Activated CD8-positive, alpha-beta memory T cell treated with anti-CD3 and anti-CD28 coated beads, Interleukin-2, amount 10 ng/mL, durations not matched to agents 7 days and 5 days (primary cell): Measurements from ENCODE around the gene ST6GALNAC3. TPM values are rescaled to one million over a fixed set of nuclear protein-coding genes. Genes with fewer than 3 reads are reported as not detected.

Source experiments
- ATAC-seq: fragments of 150-1000 bp; cut with Tn5 transposase; one replicate; pipeline ENCODE4 v1.10.0; 2021; ENCODE audit warnings: moderate library complexity
- CTCF ChIA-PET: fragments of 350-600 bp; sonication (Branson Sonifier 250); formaldehyde crosslinking; loops from one replicate; lab custom pipeline; 2021; ENCODE audit warnings: antibody characterized with exemption; lab: Charles Lee
- DNase-seq: peaks from one replicate; pipeline ENCODE4 v3.0.0-alpha.2; 2020
- H3K27ac Mint-ChIP-seq: one replicate; pipeline ENCODE4 v1.8.0; 2021; ENCODE audit warnings: mild to moderate bottlenecking, mixed read lengths
- H3K27me3 Mint-ChIP-seq: one replicate; pipeline ENCODE4 v1.8.0; 2021; ENCODE audit warnings: mixed read lengths
- H3K36me3 Mint-ChIP-seq: one replicate; pipeline ENCODE4 v1.8.0; 2021; ENCODE audit warnings: mild to moderate bottlenecking, mixed read lengths
- H3K4me1 Mint-ChIP-seq: one replicate; pipeline ENCODE4 v1.8.0; 2021; ENCODE audit warnings: mixed read lengths
- H3K4me3 Mint-ChIP-seq: one replicate; pipeline ENCODE4 v1.8.0; 2021; ENCODE audit warnings: mild to moderate bottlenecking, moderate library complexity, mixed read lengths
- H3K9me3 Mint-ChIP-seq: one replicate; pipeline ENCODE4 v1.8.0; 2022; ENCODE audit warnings: low read depth, mixed read lengths
- total RNA-seq, 2 experiments: library from RNA; stranded (reverse); gene quantifications; one replicate each; pipeline ENCODE4 v1.2.3, GENCODE V29; 2021

ST6GALNAC3 gene
- total RNA-seq, 2 experiments from 2014 or later: 0.26 to 0.88 TPM

DNA sequence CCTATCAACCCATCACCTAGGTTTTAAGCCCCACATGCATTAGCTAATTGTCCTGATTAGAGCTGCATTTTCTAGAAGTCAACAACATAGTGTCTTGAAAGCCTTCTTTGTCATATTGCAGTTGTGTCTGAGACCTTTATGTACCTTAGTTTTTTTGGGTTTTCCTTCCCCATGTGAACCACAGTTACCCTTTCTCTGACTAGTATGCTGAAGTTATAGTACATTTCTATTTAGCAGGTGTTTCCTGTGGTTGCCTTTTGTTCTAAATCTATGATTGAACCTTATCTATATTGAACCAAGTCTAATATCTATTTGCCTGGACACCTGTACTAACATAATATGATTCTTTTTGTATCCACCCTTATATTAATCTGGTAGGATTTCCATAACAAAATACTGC lies 135.6 kb downstream of the ST6GALNAC3 start:
- no peak overlapping the region for H3K4me3 Mint-ChIP-seq
- no peaks in the 10 kb centered on the region for H3K4me1 Mint-ChIP-seq
- H3K36me3 Mint-ChIP-seq: no peaks in the 10 kb centered on the region
- H3K9me3 Mint-ChIP-seq: no peaks in the 10 kb centered on the region
- no peak for DNase-seq
- H3K27me3 Mint-ChIP-seq: no peaks in the 10 kb centered on the region
- CTCF ChIA-PET: no interaction called here
- H3K27ac Mint-ChIP-seq: no peak overlapping the region
- no peak for ATAC-seq

- no peak overlapping the region for H3K4me3 Mint-ChIP-seq
- ATAC-seq (no peak), DNase-seq (no peak)
- peaks cover 2% of the 10 kb centered on the region for H3K27me3 Mint-ChIP-seq
- H3K36me3 Mint-ChIP-seq: no peaks in the 10 kb centered on the region
- CTCF ChIA-PET: no interaction called here
- H3K27ac Mint-ChIP-seq: no peak overlapping the region
- H3K4me1 Mint-ChIP-seq: no peaks in the 10 kb centered on the region
- H3K9me3 Mint-ChIP-seq: no peaks in the 10 kb centered on the region
Observed at GRCh38 chr1:76218888-76219287, 144.3 kb downstream of the ST6GALNAC3 start.

DNA sequence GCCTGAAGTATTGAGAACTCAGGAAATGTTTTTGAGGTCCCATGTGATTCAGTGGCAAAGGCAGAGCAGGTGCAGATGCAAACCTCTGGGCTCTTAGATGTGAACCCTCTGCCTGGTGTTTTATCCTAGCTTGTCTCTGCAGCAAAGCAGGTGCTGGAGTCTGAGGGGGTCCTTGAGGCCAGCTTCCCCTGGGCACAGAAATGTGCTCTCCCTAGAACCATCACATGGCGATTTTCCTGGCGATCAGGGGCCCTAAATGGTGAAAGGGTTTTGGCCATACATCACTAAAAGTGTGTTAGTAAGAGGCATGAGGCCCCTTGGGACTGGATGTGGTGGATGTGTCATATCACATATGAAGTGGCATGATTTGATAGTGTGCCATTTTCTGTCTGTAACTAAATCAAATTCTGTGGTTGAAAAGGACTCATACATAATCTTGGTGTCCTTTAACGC lies 144.8 kb downstream of the ST6GALNAC3 start:
- H3K9me3 Mint-ChIP-seq: no peaks in the 10 kb centered on the region
- H3K36me3 Mint-ChIP-seq: no peaks in the 10 kb centered on the region
- no peak overlapping the region for H3K27ac Mint-ChIP-seq
- DNase-seq (no peak), ATAC-seq (no peak)
- no peak overlapping the region for H3K4me3 Mint-ChIP-seq
- CTCF ChIA-PET: no interaction called here
- peaks cover 2% of the 10 kb centered on the region for H3K27me3 Mint-ChIP-seq
- no peaks in the 10 kb centered on the region for H3K4me1 Mint-ChIP-seq

GRCh38 chr1:76224752-76225151 lies 150.2 kb downstream of the ST6GALNAC3 start:
- CTCF ChIA-PET: no interaction called here
- no peaks in the 10 kb centered on the region for H3K36me3 Mint-ChIP-seq
- H3K4me3 Mint-ChIP-seq: no peak overlapping the region
- H3K4me1 Mint-ChIP-seq: no peaks in the 10 kb centered on the region
- ATAC-seq: no peak
- no peak overlapping the region for H3K27ac Mint-ChIP-seq
- DNase-seq: no peak
- H3K27me3 Mint-ChIP-seq: no peaks in the 10 kb centered on the region
- no peaks in the 10 kb centered on the region for H3K9me3 Mint-ChIP-seq

GRCh38 chr1:76225526-76225925 lies 151.0 kb downstream of the ST6GALNAC3 start:
- CTCF ChIA-PET: no interaction called here

DNA sequence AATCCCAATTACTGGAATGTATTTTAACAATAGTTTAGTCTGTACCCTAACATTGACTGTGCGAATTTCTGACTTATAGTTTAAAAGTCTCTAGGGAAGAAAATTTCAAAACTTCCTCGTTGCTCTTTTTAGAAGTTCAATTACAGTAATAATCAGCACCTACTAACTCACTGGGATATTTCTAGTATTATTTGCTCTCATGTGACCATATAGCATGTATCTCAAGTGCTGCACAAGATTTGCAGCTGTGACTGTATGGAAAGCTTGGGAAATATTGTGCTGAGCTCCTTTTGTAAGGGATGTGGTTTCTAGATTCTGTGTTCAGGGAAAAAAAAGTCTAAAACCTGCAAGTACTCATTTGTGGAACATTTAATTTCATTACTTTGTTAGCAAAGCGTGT lies 153.1 kb downstream of the ST6GALNAC3 start:
- H3K9me3 Mint-ChIP-seq: no peaks in the 10 kb centered on the region
- no peaks in the 10 kb centered on the region for H3K36me3 Mint-ChIP-seq
- H3K4me3 Mint-ChIP-seq: no peak overlapping the region
- ATAC-seq: no peak
- H3K4me1 Mint-ChIP-seq: no peaks in the 10 kb centered on the region
- H3K27me3 Mint-ChIP-seq: no peaks in the 10 kb centered on the region
- no peak overlapping the region for H3K27ac Mint-ChIP-seq
- DNase-seq: no peak
- CTCF ChIA-PET: no interaction called here

More at GRCh38 chr1:76225526-76225925, 151.0 kb downstream of the ST6GALNAC3 start:
- Mint-ChIP-seq H3K4me3 (no peak overlapping the region), H3K36me3 (no peaks in the 10 kb centered on the region), H3K4me1 (no peaks in the 10 kb centered on the region), H3K27me3 (no peaks in the 10 kb centered on the region), H3K9me3 (no peaks in the 10 kb centered on the region), H3K27ac (no peak overlapping the region)
- no peak for ATAC-seq
- no peak for DNase-seq

DNA sequence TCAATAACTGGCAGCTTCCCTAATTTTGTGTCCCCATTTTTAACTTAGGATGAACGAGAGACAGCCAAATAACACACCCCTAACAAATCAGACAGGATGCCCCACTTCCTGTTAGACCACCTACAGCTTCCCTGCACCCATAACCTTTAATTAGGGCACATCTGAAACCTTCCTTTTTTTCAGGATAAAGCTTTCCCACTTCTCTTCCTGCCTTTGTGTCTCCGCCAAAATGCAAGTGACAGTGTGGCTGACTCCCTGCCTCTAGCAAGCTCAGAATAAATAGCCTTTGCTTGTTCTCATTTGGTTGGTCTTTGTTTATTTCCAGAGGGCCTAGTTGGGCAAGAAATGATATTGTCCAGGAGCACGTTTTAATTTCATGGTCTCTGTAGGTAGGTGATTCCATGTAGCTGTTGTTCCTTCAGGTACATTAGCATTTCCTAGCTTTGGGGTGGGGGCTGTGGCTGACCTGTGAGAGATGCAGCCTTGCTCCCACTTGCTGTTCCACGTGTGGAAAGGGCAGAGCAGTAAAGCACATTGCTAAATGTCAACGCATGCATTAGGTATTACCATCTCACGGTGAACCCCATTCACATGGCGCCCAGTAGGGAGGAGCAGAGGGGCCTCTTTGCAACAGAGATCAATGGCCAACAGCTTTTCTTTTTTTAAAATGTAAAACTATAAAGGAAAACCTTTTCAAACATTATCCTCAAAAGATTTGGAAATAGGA lies 154.9 kb downstream of the ST6GALNAC3 start:
- Mint-ChIP-seq H3K36me3 (no peaks in the 10 kb centered on the region), H3K9me3 (no peaks in the 10 kb centered on the region), H3K27ac (no peak overlapping the region), H3K4me3 (no peak overlapping the region), H3K4me1 (no peaks in the 10 kb centered on the region), H3K27me3 (no peaks in the 10 kb centered on the region)
- ATAC-seq (no peak), DNase-seq (no peak)
- CTCF ChIA-PET: no interaction called here

DNA sequence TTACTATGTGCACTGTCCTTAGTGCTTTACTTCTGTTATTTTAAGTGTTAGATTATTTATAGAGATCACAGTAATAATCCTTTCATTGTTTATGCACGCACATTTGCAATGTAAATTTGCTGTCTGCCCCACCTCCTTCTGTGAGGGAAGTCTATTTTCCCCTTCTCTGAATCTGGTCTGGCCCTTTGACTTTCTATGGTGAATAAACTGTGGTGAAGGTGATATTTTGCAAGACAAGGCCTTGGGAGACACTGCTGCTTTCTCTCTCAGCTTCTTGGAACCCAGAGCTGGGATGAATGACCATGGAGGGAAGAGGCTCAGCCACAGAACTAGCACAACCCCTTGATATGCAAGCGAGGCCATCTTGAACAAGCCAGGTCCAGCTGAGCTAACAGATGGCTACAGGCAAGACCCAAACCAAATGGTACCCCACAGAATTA lies 156.3 kb downstream of the ST6GALNAC3 start:
- H3K36me3 Mint-ChIP-seq: no peaks in the 10 kb centered on the region
- no peaks in the 10 kb centered on the region for H3K9me3 Mint-ChIP-seq
- CTCF ChIA-PET: no interaction called here
- DNase-seq (no peak), ATAC-seq (no peak)
- no peaks in the 10 kb centered on the region for H3K27me3 Mint-ChIP-seq
- H3K27ac Mint-ChIP-seq: no peak overlapping the region
- no peak overlapping the region for H3K4me3 Mint-ChIP-seq
- H3K4me1 Mint-ChIP-seq: no peaks in the 10 kb centered on the region

DNA sequence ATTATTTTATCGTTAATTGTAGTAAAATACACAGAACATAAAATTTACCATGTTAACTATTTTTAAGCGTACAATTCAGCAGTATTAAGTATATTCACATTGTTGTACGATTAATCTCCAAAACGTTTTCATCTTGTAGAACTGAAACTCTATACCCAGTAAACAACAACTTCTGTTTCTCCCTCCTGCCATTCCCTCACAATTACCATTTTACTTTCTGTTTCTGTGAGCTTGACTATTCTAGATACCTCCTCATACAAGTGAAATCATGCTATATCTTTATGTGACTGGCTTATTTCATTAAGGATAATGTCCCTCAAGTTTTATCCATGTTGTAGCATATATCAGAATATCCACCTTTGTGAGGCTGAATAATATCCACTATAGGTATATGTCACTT lies 156.8 kb downstream of the ST6GALNAC3 start:
- no peak for DNase-seq
- no peaks in the 10 kb centered on the region for H3K9me3 Mint-ChIP-seq
- H3K4me3 Mint-ChIP-seq: no peak overlapping the region
- H3K27ac Mint-ChIP-seq: no peak overlapping the region
- ATAC-seq: no peak
- CTCF ChIA-PET: no interaction called here
- no peaks in the 10 kb centered on the region for H3K36me3 Mint-ChIP-seq
- no peaks in the 10 kb centered on the region for H3K4me1 Mint-ChIP-seq
- no peaks in the 10 kb centered on the region for H3K27me3 Mint-ChIP-seq

DNA sequence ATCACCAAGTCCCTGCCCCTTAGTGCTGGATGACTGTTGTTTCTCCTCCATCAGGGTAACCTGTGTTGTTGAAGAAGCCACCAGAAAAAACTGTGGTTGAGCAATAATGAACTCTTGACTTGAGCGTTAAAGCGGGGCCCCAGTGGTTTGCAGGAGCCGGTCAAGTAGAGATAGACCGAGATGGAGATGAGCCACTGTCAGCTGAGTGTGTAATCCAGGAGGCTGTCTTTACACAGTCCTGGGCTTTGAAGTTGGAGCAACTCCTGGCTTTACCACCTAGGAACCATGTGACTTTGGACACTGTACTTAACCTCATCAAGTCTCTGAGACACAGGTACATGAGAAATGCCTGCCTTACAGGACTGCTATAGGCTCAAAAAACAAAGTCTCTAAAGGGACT lies 158.1 kb downstream of the ST6GALNAC3 start:
- ATAC-seq (no peak), DNase-seq (no peak)
- Mint-ChIP-seq H3K4me3 (no peak overlapping the region), H3K27ac (no peak overlapping the region), H3K4me1 (no peaks in the 10 kb centered on the region), H3K36me3 (no peaks in the 10 kb centered on the region), H3K27me3 (no peaks in the 10 kb centered on the region), H3K9me3 (no peaks in the 10 kb centered on the region)
- CTCF ChIA-PET: no interaction called here

- Mint-ChIP-seq H3K27me3 (no peaks in the 10 kb centered on the region), H3K9me3 (no peaks in the 10 kb centered on the region), H3K4me3 (no peak overlapping the region), H3K4me1 (no peaks in the 10 kb centered on the region), H3K27ac (no peak overlapping the region), H3K36me3 (no peaks in the 10 kb centered on the region)
- DNase-seq (no peak), ATAC-seq (no peak)
- CTCF ChIA-PET: no interaction called here
Observed at GRCh38 chr1:76234061-76234460, 159.5 kb downstream of the ST6GALNAC3 start.

DNA sequence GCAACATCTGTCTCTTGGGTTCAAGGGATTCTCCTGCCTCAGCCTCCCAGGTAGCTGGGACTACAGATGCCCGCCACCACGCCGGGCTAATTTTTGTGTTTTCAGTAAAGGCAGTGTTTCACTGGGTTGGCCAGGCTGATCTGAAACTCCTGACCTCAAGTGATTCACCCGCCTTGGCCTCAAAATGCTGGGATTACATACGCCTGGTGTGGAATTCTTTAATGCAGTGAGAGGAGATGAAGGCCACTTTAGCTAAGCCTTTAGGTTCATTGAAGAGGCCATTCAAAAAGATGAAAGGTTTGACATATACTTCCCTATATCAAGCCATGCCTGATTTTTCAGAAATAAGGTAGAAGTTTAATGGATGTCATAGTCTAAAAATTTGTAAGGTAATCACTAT lies 162.7 kb downstream of the ST6GALNAC3 start:
- Mint-ChIP-seq H3K4me3 (no peak overlapping the region), H3K9me3 (no peaks in the 10 kb centered on the region), H3K4me1 (no peaks in the 10 kb centered on the region), H3K27ac (no peak overlapping the region), H3K36me3 (no peaks in the 10 kb centered on the region), H3K27me3 (no peaks in the 10 kb centered on the region)
- CTCF ChIA-PET: no interaction called here
- no peak for ATAC-seq
- DNase-seq: no peak

DNA sequence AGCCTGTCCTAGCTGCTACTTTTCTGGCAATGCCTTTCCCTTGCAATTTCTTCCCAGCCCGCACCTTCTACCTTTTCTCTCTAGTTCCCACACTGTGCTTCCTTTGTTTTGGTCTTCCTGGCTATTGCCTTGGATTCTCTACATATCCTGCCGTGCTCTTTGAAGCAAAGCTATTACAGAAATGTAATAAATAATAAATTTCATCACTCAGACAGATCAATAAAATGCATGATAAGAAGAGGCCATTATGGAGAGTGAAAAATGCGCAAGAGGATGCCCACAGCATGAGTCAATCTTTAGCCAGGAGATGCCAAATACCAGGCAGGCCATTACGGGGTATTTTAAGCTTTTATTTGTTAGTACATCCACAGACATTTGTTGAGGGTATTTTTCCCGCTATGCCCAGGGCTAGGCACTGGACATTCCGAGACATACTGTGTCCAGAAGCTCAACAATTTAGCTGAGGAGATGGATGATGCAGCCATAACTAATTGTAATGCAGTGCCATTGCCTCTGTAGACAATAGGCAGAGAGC lies 163.6 kb downstream of the ST6GALNAC3 start:
- ATAC-seq: no peak
- Mint-ChIP-seq H3K4me3 (no peak overlapping the region), H3K9me3 (no peaks in the 10 kb centered on the region), H3K27ac (no peak overlapping the region), H3K36me3 (no peaks in the 10 kb centered on the region), H3K4me1 (no peaks in the 10 kb centered on the region), H3K27me3 (no peaks in the 10 kb centered on the region)
- DNase-seq: no peak
- CTCF ChIA-PET: no interaction called here

DNA sequence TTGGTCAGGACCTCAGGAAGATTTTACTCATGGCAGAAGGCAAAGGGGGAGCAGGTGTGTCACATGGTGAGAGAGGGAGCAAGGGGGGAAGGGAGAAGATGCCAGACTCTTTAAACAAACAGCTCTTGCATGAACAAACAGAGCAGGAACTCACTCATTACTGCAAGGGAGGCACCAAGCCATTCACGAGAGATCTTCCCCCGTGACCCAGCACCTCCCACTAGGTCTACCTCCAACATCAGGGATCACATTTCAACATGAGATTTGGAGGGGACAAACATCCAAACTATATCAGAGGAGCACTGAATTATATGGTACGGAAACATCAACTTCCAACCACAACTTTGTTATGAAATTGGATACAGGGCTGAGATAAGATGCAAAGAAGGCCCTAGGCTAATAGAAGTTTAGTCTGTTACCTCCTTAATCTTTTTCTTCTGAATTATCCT lies 164.9 kb downstream of the ST6GALNAC3 start:
- no peak overlapping the region for H3K27ac Mint-ChIP-seq
- no peak overlapping the region for H3K4me3 Mint-ChIP-seq
- no peak for DNase-seq
- no peak for ATAC-seq
- H3K27me3 Mint-ChIP-seq: no peaks in the 10 kb centered on the region
- no peaks in the 10 kb centered on the region for H3K4me1 Mint-ChIP-seq
- no peaks in the 10 kb centered on the region for H3K36me3 Mint-ChIP-seq
- no peaks in the 10 kb centered on the region for H3K9me3 Mint-ChIP-seq
- CTCF ChIA-PET: no interaction called here
